NCI-H1436 (cell line): ENCODE data around the gene RGS3.
A peak's percentile ranks its signal among the peaks of the same experiment; 100 is the strongest.

Experiments used
- DNase-seq: peaks from one replicate; lab custom pipeline; 2025; lab: John Stamatoyannopoulos, UW

The RGS3 gene

GRCh38 chr9:113620377-113621161, 157.0 kb downstream of the RGS3 start:
- DNase-seq: no peak

GRCh38 chr9:113621309-113621791, 157.8 kb downstream of the RGS3 start:
- DNase-seq: no peak

GRCh38 chr9:113621980-113622379, 158.5 kb downstream of the RGS3 start:
- peak; percentile 5 for DNase-seq

GRCh38 chr9:113622600-113623400, 159.3 kb downstream of the RGS3 start:
- DNase-seq: peak; percentile 85

GRCh38 chr9:113623851-113624485, 160.4 kb downstream of the RGS3 start:
- no peak for DNase-seq

- no peak for DNase-seq
Observed at GRCh38 chr9:113624721-113625120, 161.2 kb downstream of the RGS3 start.

GRCh38 chr9:113625486-113625885, 162.0 kb downstream of the RGS3 start:
- DNase-seq: no peak

GRCh38 chr9:113626735-113627495, 163.4 kb downstream of the RGS3 start:
- DNase-seq: no peak

- no peak for DNase-seq
Observed at GRCh38 chr9:113628621-113629020, 165.1 kb downstream of the RGS3 start.

GRCh38 chr9:113630386-113631136, 167.0 kb downstream of the RGS3 start:
- DNase-seq: no peak

- DNase-seq: no peak
Observed at GRCh38 chr9:113631137-113631765, 167.7 kb downstream of the RGS3 start.

- DNase-seq: no peak
Observed at GRCh38 chr9:113631871-113632665, 168.5 kb downstream of the RGS3 start.

- no peak for DNase-seq
Observed at GRCh38 chr9:113632776-113633590, 169.5 kb downstream of the RGS3 start.

- DNase-seq: no peak
Observed at GRCh38 chr9:113633782-113634595, 170.5 kb downstream of the RGS3 start.

- no peak for DNase-seq
Observed at GRCh38 chr9:113634596-113635515, 171.3 kb downstream of the RGS3 start.

GRCh38 chr9:113635586-113635985, 172.1 kb downstream of the RGS3 start:
- DNase-seq: no peak

- DNase-seq: no peak
Observed at GRCh38 chr9:113636165-113636564, 172.6 kb downstream of the RGS3 start.
